ENCODE results near the gene ETFBKMT. TPM values are rescaled to one million over a fixed set of nuclear protein-coding genes. Genes with fewer than 3 reads are reported as not detected.
"Not testable (repeated sequence)": the region's sequence is repeated elsewhere in the genome, so short reads cannot be mapped to it uniquely, and the experiment has no call there.

The ETFBKMT gene
- total RNA-seq, 1 donor from 2014 or later = 3.4 TPM

DNA sequence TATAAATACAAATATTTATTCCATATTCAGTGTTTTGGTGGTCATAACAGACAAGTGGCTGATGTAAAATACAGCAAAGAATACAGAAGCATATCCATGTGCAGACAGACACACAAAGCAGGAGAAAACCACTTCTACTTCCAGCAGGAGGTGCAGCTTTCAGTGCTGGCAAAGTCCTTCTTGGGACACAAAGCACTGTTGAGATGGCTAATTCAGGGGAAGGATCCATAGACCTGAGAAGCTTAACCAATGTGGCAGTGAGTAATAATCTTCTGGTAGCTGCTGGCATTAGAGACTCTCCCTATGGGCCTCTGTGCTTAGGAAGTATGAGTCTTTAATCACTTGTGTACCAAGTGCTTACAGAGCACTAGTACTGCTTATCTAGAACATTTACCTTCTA lies 42.6 kb downstream of the ETFBKMT start:
- H3K4me3 Mint-ChIP-seq (ENCODE audit: unreplicated experiment) = no peak overlapping the region
- TF ChIP-seq, protein P1, sequence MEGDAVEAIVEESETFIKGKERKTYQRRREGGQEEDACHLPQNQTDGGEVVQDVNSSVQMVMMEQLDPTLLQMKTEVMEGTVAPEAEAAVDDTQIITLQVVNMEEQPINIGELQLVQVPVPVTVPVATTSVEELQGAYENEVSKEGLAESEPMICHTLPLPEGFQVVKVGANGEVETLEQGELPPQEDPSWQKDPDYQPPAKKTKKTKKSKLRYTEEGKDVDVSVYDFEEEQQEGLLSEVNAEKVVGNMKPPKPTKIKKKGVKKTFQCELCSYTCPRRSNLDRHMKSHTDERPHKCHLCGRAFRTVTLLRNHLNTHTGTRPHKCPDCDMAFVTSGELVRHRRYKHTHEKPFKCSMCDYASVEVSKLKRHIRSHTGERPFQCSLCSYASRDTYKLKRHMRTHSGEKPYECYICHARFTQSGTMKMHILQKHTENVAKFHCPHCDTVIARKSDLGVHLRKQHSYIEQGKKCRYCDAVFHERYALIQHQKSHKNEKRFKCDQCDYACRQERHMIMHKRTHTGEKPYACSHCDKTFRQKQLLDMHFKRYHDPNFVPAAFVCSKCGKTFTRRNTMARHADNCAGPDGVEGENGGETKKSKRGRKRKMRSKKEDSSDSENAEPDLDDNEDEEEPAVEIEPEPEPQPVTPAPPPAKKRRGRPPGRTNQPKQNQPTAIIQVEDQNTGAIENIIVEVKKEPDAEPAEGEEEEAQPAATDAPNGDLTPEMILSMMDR (IDR thresholded peaks at IDR 0.05) = no peak
- H3K27me3 Mint-ChIP-seq (ENCODE audit: low read depth) = no peaks in the 10 kb centered on the region
- H3K9me3 Mint-ChIP-seq (ENCODE audit: low read depth) = no peaks in the 10 kb centered on the region
- no peaks in the 10 kb centered on the region for H3K4me1 Mint-ChIP-seq (ENCODE audit: low read depth)
- no peak overlapping the region for H3K27ac Mint-ChIP-seq (ENCODE audit: unreplicated experiment)
- DNase-seq (ENCODE audit: low spot score) = no peak
- peaks cover 5% of the 10 kb centered on the region for H3K36me3 Mint-ChIP-seq (ENCODE audit: low read depth)

DNA sequence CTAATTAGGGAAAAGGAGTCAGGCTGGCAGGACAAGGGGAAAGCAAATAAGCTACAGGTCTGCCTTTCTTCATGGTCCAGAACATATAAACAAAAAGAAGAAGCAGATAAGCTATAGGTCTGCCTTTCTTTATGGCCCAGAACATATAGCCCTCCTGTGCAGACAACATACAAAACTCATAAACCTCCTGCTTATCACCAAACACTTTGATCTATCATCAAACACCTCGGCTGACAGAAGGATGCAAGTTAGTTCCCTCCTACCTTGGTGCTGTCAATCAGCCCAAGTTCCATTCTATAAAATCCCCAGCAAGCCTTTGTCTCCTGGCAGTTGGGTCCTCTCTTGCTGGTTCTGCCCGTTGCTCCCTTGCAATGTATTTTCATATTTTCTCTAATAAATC lies 46.1 kb downstream of the ETFBKMT start:
- Mint-ChIP-seq H3K4me1 (ENCODE audit: low read depth) (no peaks in the 10 kb centered on the region), H3K9me3 (ENCODE audit: low read depth) (peaks cover 14% of the 10 kb centered on the region), H3K27me3 (ENCODE audit: low read depth) (no peaks in the 10 kb centered on the region), H3K4me3 (ENCODE audit: unreplicated experiment) (no peak overlapping the region), H3K27ac (ENCODE audit: unreplicated experiment) (no peak overlapping the region), H3K36me3 (ENCODE audit: low read depth) (peaks cover 6% of the 10 kb centered on the region)
- TF ChIP-seq, protein P1 (IDR thresholded peaks at IDR 0.05) = no peak
- DNase-seq (ENCODE audit: low spot score) = no peak

DNA sequence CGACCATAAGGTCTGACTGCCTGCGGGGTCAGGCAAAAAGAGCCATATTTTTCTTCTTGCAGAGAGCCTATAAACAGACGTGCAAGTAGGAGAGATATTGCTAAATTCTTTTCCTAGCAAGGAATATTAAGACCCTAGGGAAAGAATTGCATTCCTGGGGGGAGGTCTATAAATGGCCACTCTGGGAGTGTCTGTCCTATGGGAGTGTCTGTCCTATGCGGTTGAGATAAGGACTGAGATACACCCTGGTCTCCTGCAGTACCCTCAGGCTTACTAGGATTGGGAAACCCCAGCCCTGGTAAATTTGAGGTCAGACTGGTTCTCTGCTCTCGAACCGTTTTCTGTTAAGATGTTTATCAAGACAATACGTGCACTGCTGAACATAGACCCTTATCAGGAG lies 48.6 kb downstream of the ETFBKMT start:
- not testable (repeated sequence) for H3K4me1 Mint-ChIP-seq (ENCODE audit: low read depth); H3K4me3 Mint-ChIP-seq (ENCODE audit: unreplicated experiment); H3K36me3 Mint-ChIP-seq (ENCODE audit: low read depth)

DNA sequence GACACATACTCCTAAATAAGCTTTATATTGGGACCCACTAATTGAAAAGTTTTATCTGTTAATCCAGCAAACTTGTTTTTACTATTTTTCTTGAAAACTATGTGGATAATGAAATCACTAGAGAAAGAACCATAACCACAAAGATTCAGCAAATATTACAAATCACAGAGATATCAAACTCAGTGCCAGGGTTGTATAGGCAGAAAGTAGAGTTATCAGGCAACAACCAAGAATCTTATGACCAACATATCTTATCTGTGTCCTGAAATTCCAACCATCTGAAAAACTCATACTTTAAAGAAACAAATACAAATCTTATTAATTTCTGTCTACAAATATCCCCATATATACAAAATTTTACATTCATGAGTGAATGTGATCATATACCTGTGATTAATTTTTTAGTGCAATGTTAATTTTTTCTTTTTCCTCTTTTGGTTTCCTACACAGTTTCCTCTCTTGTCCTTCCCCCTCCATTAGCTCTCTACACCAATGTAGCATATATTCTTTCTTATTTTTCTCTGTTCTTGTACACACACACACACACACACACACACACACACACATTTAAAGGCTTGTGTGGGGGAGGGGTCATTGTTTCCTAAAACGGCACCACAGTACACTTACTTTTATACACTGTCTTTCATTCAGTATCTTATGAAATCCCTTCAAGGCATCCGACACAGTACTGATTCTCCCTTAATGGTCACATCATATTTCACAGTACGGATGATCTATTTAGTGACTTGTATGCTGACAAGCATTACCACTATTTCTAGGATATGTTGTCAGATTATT lies 50.7 kb downstream of the ETFBKMT start:
- H3K4me3 Mint-ChIP-seq (ENCODE audit: unreplicated experiment) = no peak overlapping the region
- no peaks in the 10 kb centered on the region for H3K4me1 Mint-ChIP-seq (ENCODE audit: low read depth)
- no peak for DNase-seq (ENCODE audit: low spot score)
- TF ChIP-seq, protein P1 (IDR thresholded peaks at IDR 0.05) = no peak
- peaks cover 14% of the 10 kb centered on the region for H3K9me3 Mint-ChIP-seq (ENCODE audit: low read depth)
- peaks cover 6% of the 10 kb centered on the region for H3K36me3 Mint-ChIP-seq (ENCODE audit: low read depth)
- H3K27ac Mint-ChIP-seq (ENCODE audit: unreplicated experiment) = no peak overlapping the region
- no peaks in the 10 kb centered on the region for H3K27me3 Mint-ChIP-seq (ENCODE audit: low read depth)

More for the DNA sequence above, 48.6 kb downstream of the ETFBKMT start:
- not testable (repeated sequence) for H3K27me3 Mint-ChIP-seq (ENCODE audit: low read depth); DNase-seq (ENCODE audit: low spot score); H3K27ac Mint-ChIP-seq (ENCODE audit: unreplicated experiment)
- peaks cover 14% of the 10 kb centered on the region for H3K9me3 Mint-ChIP-seq (ENCODE audit: low read depth)

DNA sequence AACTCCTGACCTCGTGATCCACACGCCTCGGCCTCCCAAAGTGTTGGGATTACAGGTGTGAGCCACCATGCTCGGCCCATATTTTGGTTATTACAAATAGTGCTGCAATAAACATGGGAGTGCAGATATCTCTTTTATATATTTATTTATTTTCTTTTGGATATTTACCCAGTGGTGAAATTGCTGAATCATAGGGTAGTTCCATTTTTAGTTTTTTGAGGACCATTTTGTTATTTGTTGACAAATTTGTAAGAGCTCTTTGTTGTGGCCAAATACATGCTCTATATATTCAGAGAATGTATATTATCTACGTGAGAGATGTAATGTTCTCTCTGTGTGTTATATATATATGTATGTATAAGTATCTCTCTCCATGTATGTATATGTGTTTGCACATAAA lies 53.4 kb downstream of the ETFBKMT start:
- no peak overlapping the region for H3K27ac Mint-ChIP-seq (ENCODE audit: unreplicated experiment)
- H3K4me1 Mint-ChIP-seq (ENCODE audit: low read depth) = no peaks in the 10 kb centered on the region
- H3K27me3 Mint-ChIP-seq (ENCODE audit: low read depth) = no peaks in the 10 kb centered on the region
- TF ChIP-seq, protein P1 (IDR thresholded peaks at IDR 0.05) = no peak
- peaks cover 4% of the 10 kb centered on the region for H3K36me3 Mint-ChIP-seq (ENCODE audit: low read depth)
- DNase-seq (ENCODE audit: low spot score) = no peak
- no peak overlapping the region for H3K4me3 Mint-ChIP-seq (ENCODE audit: unreplicated experiment)
- peaks cover 15% of the 10 kb centered on the region for H3K9me3 Mint-ChIP-seq (ENCODE audit: low read depth)
